Karpas-422 (cell line): ENCODE measurements around the gene DAZAP1. TPM values are rescaled to one million over a fixed set of nuclear protein-coding genes. Genes with fewer than 3 reads are reported as not detected.

Experiments
- DNase-seq: peaks from one replicate; pipeline ENCODE4 v3.0.0-alpha.2; 2015
- H2AFZ ChIP-seq: fragments of 200-600 bp; sonication (generic); 2 replicates; pipeline ENCODE4 v1.6.1; 2014; ENCODE audit warnings: antibody characterized with exemption, low read length, mixed read lengths
- H3K27ac ChIP-seq: fragments of 200-600 bp; sonication (generic); 2 replicates; pipeline ENCODE4 v1.5.1; 2014; ENCODE audit warnings: mild to moderate bottlenecking, low read length, moderate library complexity
- H3K27me3 ChIP-seq: fragments of 200-600 bp; sonication (generic); 2 replicates; pipeline ENCODE4 v1.6.1; 2014; ENCODE audit warnings: low read length, mixed read lengths
- H3K36me3 ChIP-seq: fragments of 200-600 bp; sonication (generic); 2 replicates; pipeline ENCODE4 v1.6.1; 2014; ENCODE audit warnings: low read length, mixed read lengths; ENCODE audit not compliant: insufficient read depth
- H3K4me1 ChIP-seq: fragments of 200-600 bp; sonication (generic); 2 replicates; pipeline ENCODE4 v1.6.1; 2014; ENCODE audit warnings: mild to moderate bottlenecking, low read length, mixed read lengths
- H3K4me2 ChIP-seq: fragments of 200-600 bp; sonication (generic); 2 replicates; pipeline ENCODE4 v1.6.1; 2014; ENCODE audit warnings: low read length, low read depth, mild to moderate bottlenecking; ENCODE audit not compliant: poor library complexity, severe bottlenecking
- H3K4me3 ChIP-seq: fragments of 200-600 bp; sonication (generic); 2 replicates; pipeline ENCODE4 v1.5.1; 2014; ENCODE audit warnings: mild to moderate bottlenecking, antibody characterized with exemption, low read length, mixed read lengths
- H3K79me2 ChIP-seq: fragments of 200-600 bp; sonication (generic); 2 replicates; pipeline ENCODE4 v1.6.1; 2014; ENCODE audit warnings: mild to moderate bottlenecking, low read length, mixed read lengths
- H3K9ac ChIP-seq: fragments of 200-600 bp; sonication (generic); 2 replicates; pipeline ENCODE4 v1.6.0; 2014; ENCODE audit warnings: low read length
- H3K9me2 ChIP-seq: fragments of 200-600 bp; sonication (generic), shearing (Covaris generic); replicated peaks from 2 replicates; pipeline ENCODE4 v1.6.0; 2014; ENCODE audit warnings: mild to moderate bottlenecking, low read length, moderate library complexity; ENCODE audit not compliant: insufficient read depth
- H3K9me3 ChIP-seq: fragments of 300-700, 200-600 bp; sonication (generic); 2 replicates; pipeline ENCODE4 v1.6.1; 2014; ENCODE audit warnings: low read length, mixed read lengths
- H4K20me1 ChIP-seq: fragments of 200-600 bp; sonication (generic); 2 replicates; pipeline ENCODE4 v1.6.1; 2014; ENCODE audit warnings: mild to moderate bottlenecking, antibody characterized with exemption, low read length, low read depth; ENCODE audit not compliant: insufficient read depth
- total RNA-seq: library from RNA; depleted of rRNA; stranded (reverse); fragments of >200 nt; shearing (Covaris generic); gene quantifications from 2 replicates; pipeline ENCODE4 v1.2.3, GENCODE V29; 2014; ENCODE audit warnings: low replicate concordance

The DAZAP1 gene
- total RNA-seq, 1 experiment from 2014 or later = 110 TPM

DNA sequence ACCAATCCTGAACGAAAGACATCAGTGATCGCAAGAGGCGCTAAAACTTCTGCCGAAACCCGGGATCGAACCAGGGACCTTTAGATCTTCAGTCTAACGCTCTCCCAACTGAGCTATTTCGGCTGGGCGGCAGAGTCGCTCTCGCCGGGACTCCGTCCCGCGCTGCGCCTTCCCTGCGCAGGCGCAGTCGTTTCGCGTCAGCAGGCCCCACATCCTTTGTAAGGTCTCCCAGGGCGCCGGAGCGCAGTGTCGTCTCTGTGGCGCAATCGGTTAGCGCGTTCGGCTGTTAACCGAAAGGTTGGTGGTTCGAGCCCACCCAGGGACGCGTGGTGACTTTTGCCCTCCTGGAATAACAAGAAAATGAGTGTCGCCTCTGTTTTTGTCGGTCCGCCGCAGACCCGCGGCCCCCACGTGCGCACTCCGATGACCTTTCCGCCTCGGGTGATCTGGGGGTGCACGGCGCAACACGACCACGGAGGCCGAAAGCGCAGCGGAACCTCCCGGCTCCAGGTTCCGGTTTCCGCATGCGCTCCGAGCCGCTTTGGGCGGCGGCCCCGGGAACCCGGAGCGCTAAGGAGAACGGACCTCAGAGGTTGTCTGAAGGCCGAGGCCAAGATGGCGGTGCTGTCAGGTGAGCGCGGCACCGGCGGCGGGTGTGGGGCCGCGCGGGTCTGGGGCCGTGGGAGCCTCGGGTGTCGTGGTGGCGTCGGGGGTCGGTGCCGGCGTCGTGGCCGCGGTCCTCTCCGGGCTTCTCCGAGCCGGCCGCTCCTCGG, 23.9 kb upstream of the DAZAP1 start, which contains the start of gene NDUFS7:
Gene NDUFS7 (plus strand): TSS at position 596 of the 773 bp plus-strand sequence. CDS start 20 bp downstream, at position 616.
- Histone ChIP-seq H4K20me1 (no peaks in the 10 kb centered on the region), H3K4me2 (peak within 1 kb of the TSS; percentile 76), H3K9ac (peak within 1 kb of the TSS; percentile 94), H3K27ac (peak within 1 kb of the TSS; percentile 8), H3K27me3 (no peaks in the 10 kb centered on the region), H3K4me3 (peak within 1 kb of the TSS; percentile 77), H3K9me2 (no peaks in the 10 kb centered on the region), H3K79me2 (peaks cover 23% of the 10 kb centered on the region), H2AFZ (no peak within 1 kb of the TSS), H3K36me3 (no peaks in the 10 kb centered on the region), H3K4me1 (peaks cover 11% of the 10 kb centered on the region), H3K9me3 (no peaks in the 10 kb centered on the region)
- DNase-seq = peak; percentile 97

DNA sequence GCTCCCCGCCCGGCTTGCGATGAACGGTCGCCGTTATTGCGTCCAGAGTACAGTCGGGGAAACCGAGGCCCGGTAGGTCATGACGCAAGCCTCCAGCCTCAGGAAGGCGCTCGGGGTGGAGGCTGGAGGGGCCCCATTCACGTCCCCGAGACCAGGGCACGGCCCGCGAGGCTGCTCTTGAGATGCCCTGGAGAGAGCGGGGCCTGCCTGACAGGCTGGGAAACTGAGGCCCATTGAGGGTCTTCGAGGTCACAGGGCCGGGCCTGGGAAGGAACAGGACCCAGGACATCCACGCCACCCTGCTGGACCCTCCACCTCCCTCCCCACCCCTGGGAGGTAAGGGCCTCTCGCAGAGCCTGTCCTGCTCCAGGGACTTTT, 23.3 kb upstream of the DAZAP1 start:
- H3K79me2 ChIP-seq = peaks cover 23% of the 10 kb centered on the region
- peaks cover 11% of the 10 kb centered on the region for H3K4me1 ChIP-seq
- DNase-seq = peak; percentile 50
- no peaks in the 10 kb centered on the region for H4K20me1 ChIP-seq
- H2AFZ ChIP-seq = no peak overlapping the region
- no peaks in the 10 kb centered on the region for H3K9me3 ChIP-seq
- H3K36me3 ChIP-seq = peaks cover 4% of the 10 kb centered on the region; the same call in 1 of the 2 replicates
- H3K9me2 ChIP-seq = no peaks in the 10 kb centered on the region
- peak overlapping the region; percentile 77 for H3K4me3 ChIP-seq
- H3K27ac ChIP-seq = peak overlapping the region; percentile 8
- peak overlapping the region; percentile 94 for H3K9ac ChIP-seq
- no peaks in the 10 kb centered on the region for H3K27me3 ChIP-seq
- H3K4me2 ChIP-seq = peak overlapping the region; percentile 76

DNA sequence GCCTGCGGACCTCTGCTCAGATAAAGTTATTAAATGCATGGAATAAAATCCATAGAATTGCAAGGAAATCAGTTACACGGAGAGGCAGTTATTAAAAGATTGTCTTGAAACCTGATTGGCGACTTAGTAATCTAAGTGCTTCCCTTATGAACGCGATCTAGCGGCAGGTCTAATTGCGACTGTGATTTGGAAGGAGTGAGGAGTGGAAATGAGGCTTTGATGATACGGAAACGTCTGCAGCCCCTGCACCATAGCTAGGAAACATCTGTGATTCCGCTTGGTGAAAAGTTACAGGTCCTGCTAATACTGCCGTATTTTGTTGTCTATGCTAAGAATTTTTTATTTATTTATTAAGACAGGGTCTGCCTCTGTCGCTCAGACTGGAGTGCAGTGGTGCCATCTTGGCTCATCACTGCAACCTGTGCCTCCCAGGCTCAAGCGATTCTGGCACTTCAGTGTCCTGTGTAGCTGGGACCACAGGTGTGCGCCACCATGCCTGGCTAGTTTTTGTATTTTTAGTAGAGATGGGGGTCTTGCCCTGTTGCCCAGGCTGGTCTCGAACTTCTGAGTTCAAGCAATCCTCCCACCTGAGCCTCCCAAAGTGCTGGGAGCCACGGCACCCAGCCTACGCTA, 22.8 kb upstream of the DAZAP1 start:
- Histone ChIP-seq H4K20me1 (no peaks in the 10 kb centered on the region), H3K4me1 (peaks cover 11% of the 10 kb centered on the region), H3K9me3 (no peaks in the 10 kb centered on the region), H3K27me3 (no peaks in the 10 kb centered on the region), H3K4me3 (peak overlapping the region; percentile 77), H3K79me2 (peaks cover 23% of the 10 kb centered on the region), H3K36me3 (peaks cover 4% of the 10 kb centered on the region; the same call in 1 of the 2 replicates), H3K9me2 (no peaks in the 10 kb centered on the region), H3K9ac (peak overlapping the region; percentile 94), H2AFZ (no peak overlapping the region), H3K4me2 (peak overlapping the region; percentile 76), H3K27ac (peak overlapping the region; percentile 8; the same call in 1 of the 2 replicates)
- peak; percentile 61 for DNase-seq

DNA sequence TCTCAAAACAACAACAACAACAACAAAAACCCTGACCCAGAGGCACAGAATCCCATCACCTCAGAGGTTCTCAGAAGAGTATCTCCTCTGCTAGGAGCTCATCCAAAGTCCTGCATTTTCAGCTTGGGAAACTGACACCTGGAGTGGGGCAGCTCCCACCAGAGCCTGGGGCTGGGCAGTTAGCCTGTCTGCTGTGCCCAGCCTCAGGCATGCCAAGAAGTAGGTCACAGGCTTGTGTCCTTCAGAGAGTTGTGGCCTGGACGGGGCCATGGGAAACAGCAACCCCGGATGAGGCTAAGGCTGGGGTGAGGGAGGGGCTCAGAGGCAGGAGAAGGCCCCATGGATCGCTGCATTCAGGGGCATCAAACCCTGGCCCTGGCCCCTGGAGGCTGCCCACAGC, 21.6 kb upstream of the DAZAP1 start:
- no peak for DNase-seq
- Histone ChIP-seq H3K4me3 (no peak overlapping the region), H3K4me2 (no peak overlapping the region), H3K27me3 (no peaks in the 10 kb centered on the region), H3K9me3 (no peaks in the 10 kb centered on the region), H3K27ac (no peak overlapping the region), H4K20me1 (no peaks in the 10 kb centered on the region), H3K36me3 (peaks cover 4% of the 10 kb centered on the region; the same call in 1 of the 2 replicates), H3K4me1 (peaks cover 11% of the 10 kb centered on the region), H3K9me2 (no peaks in the 10 kb centered on the region), H3K79me2 (peaks cover 23% of the 10 kb centered on the region), H2AFZ (no peak overlapping the region), H3K9ac (no peak overlapping the region)

DNA sequence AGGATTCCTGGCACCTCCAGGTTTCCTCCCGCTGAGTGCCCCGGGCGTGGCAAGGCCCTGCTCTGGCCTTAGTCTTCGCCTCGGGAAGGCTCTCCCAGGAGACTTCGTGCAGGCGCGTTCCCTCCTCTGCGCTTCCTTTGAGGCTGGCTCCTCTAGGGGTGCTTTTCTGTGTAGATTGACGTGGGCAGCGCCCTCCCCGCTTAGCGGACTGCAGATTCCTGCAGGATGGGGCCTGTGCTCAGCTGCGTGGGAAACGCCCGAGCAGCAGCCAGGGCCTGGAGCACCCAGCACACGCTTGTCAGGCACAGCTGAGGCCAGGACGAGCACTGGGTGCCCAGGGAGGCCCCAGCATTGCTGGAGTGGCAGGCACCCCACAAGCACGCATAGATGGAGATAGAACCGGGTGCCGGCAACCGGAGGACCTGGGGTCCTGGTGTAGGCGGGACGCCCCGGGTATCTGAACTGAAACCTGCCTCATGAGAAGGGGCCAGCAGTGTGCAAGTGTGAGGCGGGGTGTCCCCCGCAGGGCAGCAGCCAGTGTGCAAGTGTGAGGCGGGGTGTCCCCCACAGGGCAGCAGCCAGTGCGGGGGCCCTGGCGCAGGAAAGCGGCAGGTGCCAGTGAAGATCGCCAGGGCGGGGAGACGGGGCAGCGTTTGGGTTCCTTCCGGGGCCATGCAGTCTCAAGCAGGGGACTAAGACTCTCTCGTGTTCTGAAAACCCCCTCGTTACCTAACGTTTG, 20.3 kb upstream of the DAZAP1 start:
- DNase-seq = no peak
- Histone ChIP-seq H3K4me2 (no peak overlapping the region), H2AFZ (no peak overlapping the region), H4K20me1 (no peaks in the 10 kb centered on the region), H3K79me2 (peaks cover 23% of the 10 kb centered on the region), H3K27ac (no peak overlapping the region), H3K9me2 (no peaks in the 10 kb centered on the region), H3K9me3 (no peaks in the 10 kb centered on the region), H3K9ac (no peak overlapping the region), H3K4me1 (peaks cover 11% of the 10 kb centered on the region), H3K36me3 (peaks cover 4% of the 10 kb centered on the region; the same call in 1 of the 2 replicates), H3K27me3 (no peaks in the 10 kb centered on the region), H3K4me3 (no peak overlapping the region)

DNA sequence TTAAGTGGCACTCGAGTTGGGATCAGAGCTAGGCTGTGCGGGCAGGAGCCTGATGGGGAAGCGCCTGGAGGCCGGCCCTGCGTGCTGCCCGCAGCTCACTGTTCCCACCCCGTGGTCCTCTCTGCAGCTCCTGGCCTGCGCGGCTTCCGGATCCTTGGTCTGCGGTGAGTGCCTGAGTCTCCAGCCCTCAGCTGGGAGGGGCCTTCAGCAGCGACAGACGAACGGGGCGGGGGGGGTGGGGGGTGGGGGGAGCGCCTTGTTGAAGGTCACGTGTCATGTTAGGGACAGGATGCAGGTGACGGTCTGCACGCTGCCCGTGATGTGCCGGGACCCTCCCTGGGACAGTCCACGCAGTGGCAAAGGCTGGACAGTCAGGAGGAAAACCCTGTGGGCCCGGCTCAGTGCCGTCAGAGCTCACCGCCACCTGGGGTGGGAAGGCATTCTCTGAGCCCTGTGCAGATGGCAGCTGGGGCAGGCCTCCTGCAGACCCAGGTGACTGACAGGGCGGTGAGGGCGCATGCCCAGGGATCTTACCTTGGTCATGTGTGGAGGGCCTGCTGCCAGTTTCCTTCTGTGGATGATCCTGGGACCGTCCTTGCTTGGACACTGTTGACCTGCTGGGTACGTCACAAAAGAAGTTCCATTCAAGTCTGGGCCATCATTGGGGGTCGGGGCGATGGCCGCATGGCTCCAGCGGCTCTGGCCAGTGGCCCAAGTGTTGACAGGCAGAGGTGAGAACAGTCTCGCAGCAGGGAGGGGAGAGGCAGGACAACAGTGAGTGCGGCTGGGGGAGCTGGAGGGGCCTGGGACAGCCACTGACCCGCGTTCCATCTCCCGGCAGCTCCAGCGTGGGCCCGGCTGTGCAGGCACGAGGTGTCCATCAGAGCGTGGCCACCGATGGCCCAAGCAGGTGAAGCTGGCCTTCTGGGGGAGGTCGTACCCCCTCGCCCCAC, 19.4 kb upstream of the DAZAP1 start:
- Histone ChIP-seq H3K4me3 (no peak overlapping the region), H3K4me1 (peaks cover 9% of the 10 kb centered on the region), H3K36me3 (peaks cover 4% of the 10 kb centered on the region; the same call in 1 of the 2 replicates), H3K9me2 (no peaks in the 10 kb centered on the region), H3K27me3 (no peaks in the 10 kb centered on the region), H3K4me2 (no peak overlapping the region), H3K9me3 (no peaks in the 10 kb centered on the region), H4K20me1 (no peaks in the 10 kb centered on the region), H2AFZ (no peak overlapping the region), H3K79me2 (peaks cover 23% of the 10 kb centered on the region), H3K27ac (no peak overlapping the region), H3K9ac (no peak overlapping the region)
- no peak for DNase-seq

DNA sequence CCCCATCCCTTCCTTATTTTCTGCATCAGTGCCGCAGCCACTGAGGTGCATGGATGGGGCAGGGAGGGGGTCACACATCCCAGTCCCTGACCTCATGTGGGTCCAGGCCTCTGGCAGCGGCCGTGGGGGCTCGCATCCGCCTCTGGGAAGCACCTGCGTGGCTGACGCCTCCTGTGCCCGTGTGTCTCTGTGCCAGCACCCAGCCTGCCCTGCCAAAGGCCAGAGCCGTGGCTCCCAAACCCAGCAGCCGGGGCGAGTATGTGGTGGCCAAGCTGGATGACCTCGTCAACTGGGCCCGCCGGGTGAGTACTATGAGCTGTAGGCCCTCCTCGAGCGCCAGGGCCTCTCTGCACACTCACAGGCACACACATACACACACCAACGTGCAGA, 18.8 kb upstream of the DAZAP1 start:
- H3K4me3 ChIP-seq = no peak overlapping the region
- no peak overlapping the region for H3K4me2 ChIP-seq
- H3K79me2 ChIP-seq = peaks cover 23% of the 10 kb centered on the region
- H3K27me3 ChIP-seq = no peaks in the 10 kb centered on the region
- peaks cover 4% of the 10 kb centered on the region; the same call in 1 of the 2 replicates for H3K36me3 ChIP-seq
- no peak overlapping the region for H3K9ac ChIP-seq
- no peaks in the 10 kb centered on the region for H3K9me2 ChIP-seq
- peaks cover 8% of the 10 kb centered on the region for H3K4me1 ChIP-seq
- H3K27ac ChIP-seq = no peak overlapping the region
- H4K20me1 ChIP-seq = no peaks in the 10 kb centered on the region
- H2AFZ ChIP-seq = no peak overlapping the region
- H3K9me3 ChIP-seq = no peaks in the 10 kb centered on the region
- no peak for DNase-seq
